ENCODE measurements around the gene C11orf68. TPM values are rescaled to one million over a fixed set of nuclear protein-coding genes. Genes with fewer than 3 reads are reported as not detected.

C11orf68 gene
- total RNA-seq, 1 donor from 2014 or later: 34.6 TPM

- Histone ChIP-seq H3K9me3 (ENCODE audit: insufficient read depth, low read depth, low read length) (no peaks in the 10 kb centered on the region), H3K4me3 (ENCODE audit: insufficient read depth, low read depth, low read length) (no peak overlapping the region), H3K4me1 (ENCODE audit: insufficient read depth, low read length) (peaks cover 16% of the 10 kb centered on the region), H3K4me2 (ENCODE audit: low read length) (peak overlapping the region; percentile 39), H3K79me2 (ENCODE audit: insufficient read depth, low read length) (peaks cover 13% of the 10 kb centered on the region), H3K36me3 (ENCODE audit: insufficient read depth, low read length) (peaks cover 14% of the 10 kb centered on the region), H2AFZ (ENCODE audit: low read depth, low read length) (no peak overlapping the region), H3K27ac (ENCODE audit: low read depth, low read length) (no peak overlapping the region), H3K9ac (ENCODE audit: low read length) (no peak overlapping the region), H3K27me3 (ENCODE audit: insufficient read depth, low read length) (no peaks in the 10 kb centered on the region), H4K20me1 (ENCODE audit: insufficient read depth, low read length) (peaks cover 25% of the 10 kb centered on the region)
- FAIRE-seq: no peak
- no peak for DNase-seq (ENCODE audit: low read depth)
- Mint-ChIP-seq H3K27me3 (ENCODE audit: low read depth, unreplicated experiment) (no peaks in the 10 kb centered on the region), H3K9me3 (ENCODE audit: unreplicated experiment) (no peaks in the 10 kb centered on the region), H3K4me3 (ENCODE audit: unreplicated experiment) (no peak overlapping the region), H3K36me3 (ENCODE audit: low read depth, unreplicated experiment) (peaks cover 14% of the 10 kb centered on the region), H3K4me1 (ENCODE audit: low read depth, unreplicated experiment) (peaks cover 4% of the 10 kb centered on the region), H3K27ac (ENCODE audit: unreplicated experiment) (no peak overlapping the region)
- TF ChIP-seq CTCF (IDR thresholded peaks at IDR 0.05; ENCODE audit: insufficient read depth, low read depth, low read length) (no peak), EZH2 (IDR thresholded peaks at IDR 0.05; ENCODE audit: insufficient read depth, low read length) (no peak)
Observed at GRCh38 chr11:65880844-65881421, 37.9 kb downstream of the C11orf68 start.

- DNase-seq (ENCODE audit: low read depth) (no peak), FAIRE-seq (no peak)
- Mint-ChIP-seq H3K4me1 (ENCODE audit: low read depth, unreplicated experiment) (peaks cover 4% of the 10 kb centered on the region), H3K9me3 (ENCODE audit: unreplicated experiment) (no peaks in the 10 kb centered on the region), H3K27ac (ENCODE audit: unreplicated experiment) (no peak overlapping the region), H3K36me3 (ENCODE audit: low read depth, unreplicated experiment) (peaks cover 11% of the 10 kb centered on the region), H3K4me3 (ENCODE audit: unreplicated experiment) (no peak overlapping the region), H3K27me3 (ENCODE audit: low read depth, unreplicated experiment) (no peaks in the 10 kb centered on the region)
- peaks cover 23% of the 10 kb centered on the region for H4K20me1 ChIP-seq (ENCODE audit: insufficient read depth, low read length)
- H3K4me3 ChIP-seq (ENCODE audit: insufficient read depth, low read depth, low read length): no peak overlapping the region
- peaks cover 14% of the 10 kb centered on the region for H3K36me3 ChIP-seq (ENCODE audit: insufficient read depth, low read length)
- H3K79me2 ChIP-seq (ENCODE audit: insufficient read depth, low read length): peaks cover 4% of the 10 kb centered on the region
- no peak overlapping the region for H3K4me2 ChIP-seq (ENCODE audit: low read length)
- H3K9ac ChIP-seq (ENCODE audit: low read length): no peak overlapping the region
- TF ChIP-seq CTCF (IDR thresholded peaks at IDR 0.05; ENCODE audit: insufficient read depth, low read depth, low read length) (no peak), EZH2 (IDR thresholded peaks at IDR 0.05; ENCODE audit: insufficient read depth, low read length) (no peak)
- H2AFZ ChIP-seq (ENCODE audit: low read depth, low read length): no peak overlapping the region
- H3K9me3 ChIP-seq (ENCODE audit: insufficient read depth, low read depth, low read length): no peaks in the 10 kb centered on the region
- no peak overlapping the region for H3K27ac ChIP-seq (ENCODE audit: low read depth, low read length)
- H3K27me3 ChIP-seq (ENCODE audit: insufficient read depth, low read length): no peaks in the 10 kb centered on the region
- peaks cover 16% of the 10 kb centered on the region for H3K4me1 ChIP-seq (ENCODE audit: insufficient read depth, low read length)
Observed at GRCh38 chr11:65880027-65880426, 38.8 kb downstream of the C11orf68 start.

- Mint-ChIP-seq H3K27me3 (ENCODE audit: low read depth, unreplicated experiment) (no peaks in the 10 kb centered on the region), H3K27ac (ENCODE audit: unreplicated experiment) (no peak within 1 kb of the TSS), H3K9me3 (ENCODE audit: unreplicated experiment) (no peaks in the 10 kb centered on the region), H3K36me3 (ENCODE audit: low read depth, unreplicated experiment) (peaks cover 9% of the 10 kb centered on the region), H3K4me3 (ENCODE audit: unreplicated experiment) (no peak within 1 kb of the TSS), H3K4me1 (ENCODE audit: low read depth, unreplicated experiment) (peaks cover 4% of the 10 kb centered on the region)
- Histone ChIP-seq H3K79me2 (ENCODE audit: insufficient read depth, low read length) (peaks cover 4% of the 10 kb centered on the region), H4K20me1 (ENCODE audit: insufficient read depth, low read length) (peaks cover 20% of the 10 kb centered on the region), H3K4me3 (ENCODE audit: insufficient read depth, low read depth, low read length) (no peak within 1 kb of the TSS), H3K9me3 (ENCODE audit: insufficient read depth, low read depth, low read length) (no peaks in the 10 kb centered on the region), H3K4me1 (ENCODE audit: insufficient read depth, low read length) (peaks cover 14% of the 10 kb centered on the region), H3K36me3 (ENCODE audit: insufficient read depth, low read length) (peaks cover 14% of the 10 kb centered on the region), H3K9ac (ENCODE audit: low read length) (no peak within 1 kb of the TSS), H3K27ac (ENCODE audit: low read depth, low read length) (no peak within 1 kb of the TSS), H2AFZ (ENCODE audit: low read depth, low read length) (no peak within 1 kb of the TSS), H3K4me2 (ENCODE audit: low read length) (no peak within 1 kb of the TSS), H3K27me3 (ENCODE audit: insufficient read depth, low read length) (no peaks in the 10 kb centered on the region)
- DNase-seq (ENCODE audit: low read depth): no peak
- no peak for TF ChIP-seq CTCF (IDR thresholded peaks at IDR 0.05; ENCODE audit: insufficient read depth, low read depth, low read length)
- FAIRE-seq: no peak
Observed at GRCh38 chr11:65879617-65880016, 39.2 kb downstream of the C11orf68 start, which contains the start of gene CTSW. Gene CTSW (plus strand): TSS chr11:65879837. CDS start chr11:65879855, 18 bp downstream.
